HG03139 (cell line): ENCODE results near the gene BACH1.

Source experiments
- ATAC-seq: cut with Tn5 transposase; IDR thresholded peaks from one replicate; pipeline ENCODE4 v1.9.1; 2021; ENCODE audit not compliant: unreplicated experiment

BACH1 gene

GRCh38 chr21:29290240-29290639, 8.5 kb upstream of the BACH1 start:
- no peak for ATAC-seq

- ATAC-seq = peak; percentile 78
Observed at GRCh38 chr21:29293495-29293894, 5.2 kb upstream of the BACH1 start.

- ATAC-seq = no peak
Observed at GRCh38 chr21:29295066-29295650, 3.6 kb upstream of the BACH1 start.

GRCh38 chr21:29296446-29296845, 2.3 kb upstream of the BACH1 start:
- ATAC-seq = no peak

- no peak for ATAC-seq
Observed at GRCh38 chr21:29297483-29298347, 1.0 kb upstream of the BACH1 start.

- peak; percentile 11 for ATAC-seq
Observed at GRCh38 chr21:29299046-29299915, 559 bp downstream of the BACH1 start.

- ATAC-seq = peak; percentile 62
Observed at GRCh38 chr21:29299916-29300806, 1.4 kb downstream of the BACH1 start.

- ATAC-seq = no peak
Observed at GRCh38 chr21:29300807-29301138, 2.1 kb downstream of the BACH1 start.

- no peak for ATAC-seq
Observed at GRCh38 chr21:29301691-29302090, 3.0 kb downstream of the BACH1 start.

GRCh38 chr21:29302359-29302875, 3.7 kb downstream of the BACH1 start:
- no peak for ATAC-seq

GRCh38 chr21:29303288-29303687, 4.6 kb downstream of the BACH1 start:
- no peak for ATAC-seq

GRCh38 chr21:29304597-29304996, 5.9 kb downstream of the BACH1 start:
- no peak for ATAC-seq

GRCh38 chr21:29305068-29305467, 6.3 kb downstream of the BACH1 start:
- ATAC-seq = no peak

- ATAC-seq = no peak
Observed at GRCh38 chr21:29305561-29305960, 6.8 kb downstream of the BACH1 start.

- no peak for ATAC-seq
Observed at GRCh38 chr21:29306920-29307319, 8.2 kb downstream of the BACH1 start.

- no peak for ATAC-seq
Observed at GRCh38 chr21:29307718-29308455, 9.2 kb downstream of the BACH1 start.

- no peak for ATAC-seq
Observed at GRCh38 chr21:29308456-29308783, 9.7 kb downstream of the BACH1 start.

GRCh38 chr21:29309703-29310102, 11.0 kb downstream of the BACH1 start:
- ATAC-seq = no peak

- no peak for ATAC-seq
Observed at GRCh38 chr21:29311802-29312201, 13.1 kb downstream of the BACH1 start.

GRCh38 chr21:29312981-29313380, 14.3 kb downstream of the BACH1 start:
- ATAC-seq = no peak
